GM12878 (cell line): ENCODE measurements around the gene SH2D7. TPM values are rescaled to one million over a fixed set of nuclear protein-coding genes. Genes with fewer than 3 reads are reported as not detected.

Source experiments
- CBFB ChIP-seq: IDR thresholded peaks from 2 replicates; pipeline ENCODE4 v1.6.1; 2016; ENCODE audit warnings: antibody characterized with exemption, low read depth
- CREB1 ChIP-seq: IDR thresholded peaks from 2 replicates; pipeline ENCODE4 v1.6.1; 2012; ENCODE audit warnings: low read depth, mild to moderate bottlenecking, inconsistent platforms
- EP300 ChIP-seq, 2 experiments: fragments of 150-350 bp in 1 of 2; IDR thresholded peaks; 2 replicates each; pipeline ENCODE4 v1.6.1; 2011 to 2012; ENCODE audit warnings: low read depth in 2 of 2, low read length in 2 of 2, borderline replicate concordance in 1 of 2, improper control_type of control experiment in 1 of 2, inconsistent platforms in 1 of 2; ENCODE audit not compliant: control insufficient read depth in 1 of 2
- FOXM1 ChIP-seq: IDR thresholded peaks from 2 replicates; pipeline ENCODE4 v1.6.1; 2012; ENCODE audit warnings: low read depth, mild to moderate bottlenecking, inconsistent platforms, low read length, moderate library complexity
- IKZF2 ChIP-seq, 2 experiments: fragments of 450-650 bp; IDR thresholded peaks; 2 replicates each; pipeline ENCODE4 v1.6.1; 2017; ENCODE audit warnings: mild to moderate bottlenecking in 2 of 2, moderate library complexity in 2 of 2
- NBN ChIP-seq: fragments of 450-650 bp; IDR thresholded peaks from 2 replicates; pipeline ENCODE4 v1.6.1; 2016
- NFYA ChIP-seq: IDR thresholded peaks from 2 replicates; pipeline ENCODE4 v1.6.1; 2011; ENCODE audit warnings: low read depth, mild to moderate bottlenecking, low read length, improper control_type of control experiment, borderline replicate concordance
- PAX8 ChIP-seq: fragments of 450-650 bp; IDR thresholded peaks from 2 replicates; pipeline ENCODE4 v1.6.1; 2017; ENCODE audit warnings: mild to moderate bottlenecking, moderate library complexity
- RUNX3 ChIP-seq: IDR thresholded peaks from 2 replicates; pipeline ENCODE4 v1.6.1; 2012; ENCODE audit warnings: low read length, inconsistent platforms
- ZSCAN29 ChIP-seq: fragments of 450-650 bp; IDR thresholded peaks from 2 replicates; pipeline ENCODE4 v1.6.1; 2017; ENCODE audit warnings: mild to moderate bottlenecking, moderate library complexity
- ZZZ3 ChIP-seq: IDR thresholded peaks from 2 replicates; pipeline ENCODE4 v1.6.1; 2011; ENCODE audit warnings: low read depth; ENCODE audit not compliant: control insufficient read depth, insufficient read length
- polyA plus RNA-seq, 11 experiments: library from polyadenylated mRNA; depleted of rRNA in 4 of 11; unstranded in 6 of 11; stranded (reverse) in 5 of 11; fragments of >200 nt; fragmentation: Nextera tagmentation in 4 of 11; fragmentation: Illumina TruSeq in 1 of 11; extraction: Ambion mirVana in 4 of 11; extraction: Trizol in 1 of 11; gene quantifications; 1 replicate in 1 of 11; 2 replicates in 10 of 11; pipeline versions ENCODE4 v1.2.1 to v1.2.3, GENCODE V29; 2011 to 2016; ENCODE audit warnings: inconsistent platforms in 2 of 11, missing spikeins in 2 of 11, low read depth in 1 of 11
- total RNA-seq, 4 experiments: library from RNA; depleted of rRNA in 3 of 4; stranded (reverse); fragments of >200 nt in 3 of 4; fragmentation: Illumina TruSeq in 1 of 4; extraction: Trizol in 1 of 4; gene quantifications; 2 replicates each; pipeline versions ENCODE4 v1.2.1 to v1.2.3, GENCODE V29; 2013 to 2021
- TF ChIP-seq, protein P1 (sequence below): IDR thresholded peaks from 2 replicates; pipeline ENCODE4 v1.6.1; 2012; ENCODE audit warnings: low read depth, low read length, improper control_type of control experiment
- TF ChIP-seq, protein P2 (sequence below): fragments of 450-650 bp; IDR thresholded peaks from 2 replicates; pipeline ENCODE4 v1.6.1; 2016; ENCODE audit warnings: mild to moderate bottlenecking
- TF ChIP-seq, protein P3 (sequence below): fragments of 150-350 bp; IDR thresholded peaks from 2 replicates; pipeline ENCODE4 v1.6.1; 2014; ENCODE audit warnings: mild to moderate bottlenecking, low read depth, low read length

The SH2D7 gene
- total and polyA plus RNA-seq, 10 of the 15 experiments (the other 5 are each of a cell fraction or from before 2014, with no cell fraction given), result 0.04 to 0.06 TPM; not detected in 8

DNA sequence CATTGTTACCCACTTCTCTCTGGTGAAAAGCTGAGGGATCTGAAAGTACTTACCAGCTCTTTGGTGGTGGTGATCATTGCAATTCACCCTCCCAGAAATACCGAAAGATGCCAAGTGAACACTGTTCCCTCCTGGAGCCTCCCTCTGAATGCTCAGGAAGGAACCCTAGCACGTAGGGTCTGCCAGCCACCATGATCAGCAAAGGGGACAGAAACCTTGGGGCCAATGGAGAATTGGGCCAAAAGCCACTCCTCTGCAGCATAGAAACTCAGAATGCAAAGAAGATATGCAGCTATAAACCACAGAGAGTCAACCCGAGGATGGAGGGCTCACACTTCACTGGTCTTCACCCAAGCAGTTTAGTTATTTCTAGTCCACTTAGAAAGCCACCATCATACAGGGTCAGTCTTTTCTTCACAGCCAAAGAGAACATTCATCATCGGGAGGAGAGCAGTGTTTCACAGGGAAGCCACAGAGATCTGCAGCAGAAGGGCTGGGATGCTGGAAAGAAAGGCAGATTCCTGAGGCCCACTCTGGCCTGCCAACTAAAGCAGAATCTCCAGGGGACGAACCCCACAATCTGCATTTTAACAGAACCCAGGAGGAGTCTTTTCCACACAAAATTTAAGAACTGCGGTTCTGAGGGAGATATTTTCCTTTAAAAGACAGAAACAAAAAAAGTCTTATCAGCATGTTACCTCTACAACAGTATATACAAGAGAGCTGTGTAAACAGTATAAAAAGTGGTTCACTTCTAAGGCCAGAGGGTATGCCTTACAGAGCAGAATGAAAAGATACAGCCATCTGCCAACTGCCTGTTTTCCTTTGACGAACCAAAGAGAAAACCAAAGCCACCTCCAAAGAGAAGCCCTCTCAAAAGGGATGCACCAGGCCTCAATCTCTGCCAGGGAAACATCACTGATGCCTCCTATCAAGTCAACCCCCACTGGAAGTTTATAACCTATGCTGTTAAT lies 26.1 kb upstream of the SH2D7 start (continued):
- TF ChIP-seq FOXM1 (0 out of 2 replicates have a peak, but pooled peaks have one; percentile 10), NBN (0 out of 2 replicates have a peak, but pooled peaks have one; percentile 66), PAX8 (no peak), CBFB (peak; percentile 77; the same call in 1 of the 2 replicates), CREB1 (0 out of 2 replicates have a peak, but pooled peaks have one; percentile 29), IKZF2 (IDR thresholded peaks at IDR 0.05) (peak; percentile 29 to 60), RUNX3 (peak; percentile 97), NFYA (no peak), ZSCAN29 (0 out of 2 replicates have a peak, but pooled peaks have one; percentile 36), EP300 (IDR thresholded peaks at IDR 0.05; ENCODE audit: borderline replicate concordance in 1 of 2, control insufficient read depth in 1 of 2, low read depth in 2 of 2, low read length in 2 of 2) (no peak), ZZZ3 (no peak)
- TF ChIP-seq, protein P1, sequence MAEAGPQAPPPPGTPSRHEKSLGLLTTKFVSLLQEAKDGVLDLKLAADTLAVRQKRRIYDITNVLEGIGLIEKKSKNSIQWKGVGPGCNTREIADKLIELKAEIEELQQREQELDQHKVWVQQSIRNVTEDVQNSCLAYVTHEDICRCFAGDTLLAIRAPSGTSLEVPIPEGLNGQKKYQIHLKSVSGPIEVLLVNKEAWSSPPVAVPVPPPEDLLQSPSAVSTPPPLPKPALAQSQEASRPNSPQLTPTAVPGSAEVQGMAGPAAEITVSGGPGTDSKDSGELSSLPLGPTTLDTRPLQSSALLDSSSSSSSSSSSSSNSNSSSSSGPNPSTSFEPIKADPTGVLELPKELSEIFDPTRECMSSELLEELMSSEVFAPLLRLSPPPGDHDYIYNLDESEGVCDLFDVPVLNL, result no peak
- TF ChIP-seq, protein P2, sequence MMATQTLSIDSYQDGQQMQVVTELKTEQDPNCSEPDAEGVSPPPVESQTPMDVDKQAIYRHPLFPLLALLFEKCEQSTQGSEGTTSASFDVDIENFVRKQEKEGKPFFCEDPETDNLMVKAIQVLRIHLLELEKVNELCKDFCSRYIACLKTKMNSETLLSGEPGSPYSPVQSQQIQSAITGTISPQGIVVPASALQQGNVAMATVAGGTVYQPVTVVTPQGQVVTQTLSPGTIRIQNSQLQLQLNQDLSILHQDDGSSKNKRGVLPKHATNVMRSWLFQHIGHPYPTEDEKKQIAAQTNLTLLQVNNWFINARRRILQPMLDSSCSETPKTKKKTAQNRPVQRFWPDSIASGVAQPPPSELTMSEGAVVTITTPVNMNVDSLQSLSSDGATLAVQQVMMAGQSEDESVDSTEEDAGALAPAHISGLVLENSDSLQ, result no peak
- TF ChIP-seq, protein P3, sequence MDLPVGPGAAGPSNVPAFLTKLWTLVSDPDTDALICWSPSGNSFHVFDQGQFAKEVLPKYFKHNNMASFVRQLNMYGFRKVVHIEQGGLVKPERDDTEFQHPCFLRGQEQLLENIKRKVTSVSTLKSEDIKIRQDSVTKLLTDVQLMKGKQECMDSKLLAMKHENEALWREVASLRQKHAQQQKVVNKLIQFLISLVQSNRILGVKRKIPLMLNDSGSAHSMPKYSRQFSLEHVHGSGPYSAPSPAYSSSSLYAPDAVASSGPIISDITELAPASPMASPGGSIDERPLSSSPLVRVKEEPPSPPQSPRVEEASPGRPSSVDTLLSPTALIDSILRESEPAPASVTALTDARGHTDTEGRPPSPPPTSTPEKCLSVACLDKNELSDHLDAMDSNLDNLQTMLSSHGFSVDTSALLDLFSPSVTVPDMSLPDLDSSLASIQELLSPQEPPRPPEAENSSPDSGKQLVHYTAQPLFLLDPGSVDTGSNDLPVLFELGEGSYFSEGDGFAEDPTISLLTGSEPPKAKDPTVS, result no peak
